ENCODE results near the gene TNS1.

The TNS1 gene

GRCh38 chr2:218031771-218032257, 29.0 kb upstream of the TNS1 start:
- H3K9ac ChIP-seq (ENCODE audit: insufficient read length) = peak overlapping the region; percentile 59
- no peaks in the 10 kb centered on the region for H3K9me3 ChIP-seq (ENCODE audit: low read depth, low read length)
- TF ChIP-seq POLR2AphosphoS5 (IDR thresholded peaks at IDR 0.05; ENCODE audit: borderline replicate concordance, low read depth, low read length) (no peak), EZH2 (IDR thresholded peaks at IDR 0.05) (no peak), FOXP2 (optimal IDR thresholded peaks at IDR 0.05; ENCODE audit: control extremely low read depth, extremely low read length, insufficient read depth) (no peak)
- no peak for DNase-seq (ENCODE audit: low read depth, low spot score)
- no peaks in the 10 kb centered on the region for H3K36me3 ChIP-seq (ENCODE audit: insufficient read depth, low read length)
- H3K27ac ChIP-seq = peak overlapping the region; percentile 55; the same call in 1 of the 2 replicates
- H3K4me3 ChIP-seq = no peak overlapping the region

- Histone ChIP-seq H3K9ac (ENCODE audit: insufficient read length) (peak overlapping the region; percentile 59), H3K27ac (peak overlapping the region; percentile 35; the same call in 1 of the 2 replicates), H3K9me3 (ENCODE audit: low read depth, low read length) (no peaks in the 10 kb centered on the region), H3K36me3 (ENCODE audit: insufficient read depth, low read length) (no peaks in the 10 kb centered on the region), H3K4me3 (no peak overlapping the region)
- TF ChIP-seq EZH2 (IDR thresholded peaks at IDR 0.05) = no peak
- no peak for DNase-seq (ENCODE audit: low read depth, low spot score)
These were observed 28.5 kb upstream of the TNS1 start for GRCh38 chr2:218031261-218031660.

GRCh38 chr2:218030409-218031195, 27.8 kb upstream of the TNS1 start:
- Histone ChIP-seq H3K9me3 (ENCODE audit: low read depth, low read length) (no peaks in the 10 kb centered on the region), H3K27ac (no peak overlapping the region; the same call in 1 of the 2 replicates), H3K4me3 (no peak overlapping the region), H3K36me3 (ENCODE audit: insufficient read depth, low read length) (no peaks in the 10 kb centered on the region), H3K9ac (ENCODE audit: insufficient read length) (no peak overlapping the region)
- DNase-seq (ENCODE audit: low read depth, low spot score) = no peak
- TF ChIP-seq POLR2AphosphoS5 (IDR thresholded peaks at IDR 0.05; ENCODE audit: borderline replicate concordance, low read depth, low read length) = no peak
- TF ChIP-seq EZH2 (IDR thresholded peaks at IDR 0.05) = no peak
- no peak for TF ChIP-seq FOXP2 (optimal IDR thresholded peaks at IDR 0.05; ENCODE audit: control extremely low read depth, extremely low read length, insufficient read depth)

GRCh38 chr2:218029366-218030360, 26.9 kb upstream of the TNS1 start:
- Histone ChIP-seq H3K9me3 (ENCODE audit: low read depth, low read length) (no peaks in the 10 kb centered on the region), H3K4me3 (no peak overlapping the region), H3K27ac (no peak overlapping the region), H3K36me3 (ENCODE audit: insufficient read depth, low read length) (no peaks in the 10 kb centered on the region), H3K9ac (ENCODE audit: insufficient read length) (no peak overlapping the region)
- DNase-seq (ENCODE audit: low read depth, low spot score) = no peak
- TF ChIP-seq EZH2 (IDR thresholded peaks at IDR 0.05) (no peak), FOXP2 (optimal IDR thresholded peaks at IDR 0.05; ENCODE audit: control extremely low read depth, extremely low read length, insufficient read depth) (no peak), POLR2AphosphoS5 (IDR thresholded peaks at IDR 0.05; ENCODE audit: borderline replicate concordance, low read depth, low read length) (no peak)

- DNase-seq (ENCODE audit: low read depth, low spot score) = no peak
- no peak overlapping the region for H3K27ac ChIP-seq
- no peak overlapping the region for H3K9ac ChIP-seq (ENCODE audit: insufficient read length)
- no peak for TF ChIP-seq EZH2 (IDR thresholded peaks at IDR 0.05)
- TF ChIP-seq POLR2AphosphoS5 (IDR thresholded peaks at IDR 0.05; ENCODE audit: borderline replicate concordance, low read depth, low read length) = no peak
- no peak for TF ChIP-seq FOXP2 (optimal IDR thresholded peaks at IDR 0.05; ENCODE audit: control extremely low read depth, extremely low read length, insufficient read depth)
- H3K9me3 ChIP-seq (ENCODE audit: low read depth, low read length) = no peaks in the 10 kb centered on the region
- no peaks in the 10 kb centered on the region for H3K36me3 ChIP-seq (ENCODE audit: insufficient read depth, low read length)
- H3K4me3 ChIP-seq = no peak overlapping the region
These were observed 26.0 kb upstream of the TNS1 start for GRCh38 chr2:218028562-218029348.

GRCh38 chr2:218028189-218028495, 25.3 kb upstream of the TNS1 start:
- DNase-seq (ENCODE audit: low read depth, low spot score) = no peak
- H3K27ac ChIP-seq = no peak overlapping the region
- no peak for TF ChIP-seq POLR2AphosphoS5 (IDR thresholded peaks at IDR 0.05; ENCODE audit: borderline replicate concordance, low read depth, low read length)
- no peak for TF ChIP-seq EZH2 (IDR thresholded peaks at IDR 0.05)
- no peak for TF ChIP-seq FOXP2 (optimal IDR thresholded peaks at IDR 0.05; ENCODE audit: control extremely low read depth, extremely low read length, insufficient read depth)
- no peak overlapping the region for H3K4me3 ChIP-seq
- no peak overlapping the region for H3K9ac ChIP-seq (ENCODE audit: insufficient read length)
- no peaks in the 10 kb centered on the region for H3K36me3 ChIP-seq (ENCODE audit: insufficient read depth, low read length)
- no peaks in the 10 kb centered on the region for H3K9me3 ChIP-seq (ENCODE audit: low read depth, low read length)

- TF ChIP-seq POLR2AphosphoS5 (IDR thresholded peaks at IDR 0.05; ENCODE audit: borderline replicate concordance, low read depth, low read length) = no peak
- no peak overlapping the region for H3K4me3 ChIP-seq
- H3K9ac ChIP-seq (ENCODE audit: insufficient read length) = no peak overlapping the region
- H3K36me3 ChIP-seq (ENCODE audit: insufficient read depth, low read length) = no peaks in the 10 kb centered on the region
- DNase-seq (ENCODE audit: low read depth, low spot score) = no peak
- no peaks in the 10 kb centered on the region for H3K9me3 ChIP-seq (ENCODE audit: low read depth, low read length)
- no peak overlapping the region for H3K27ac ChIP-seq
These were observed 24.8 kb upstream of the TNS1 start for GRCh38 chr2:218027426-218028188.

Measured in SK-N-MC (cell line).